CD4-positive, alpha-beta T cell (primary cell): ENCODE measurements around the gene METAP1D. TPM values are rescaled to one million over a fixed set of nuclear protein-coding genes. Genes with fewer than 3 reads are reported as not detected.

Source experiments
- ATAC-seq: fragments of 200-7000 bp; cut with Tn5 transposase; one replicate; pipeline ENCODE4 v1.10.0; 2022; ENCODE audit warnings: mild to moderate bottlenecking; ENCODE audit not compliant: poor library complexity
- CTCF ChIA-PET: fragments of 350-600 bp; sonication (Branson Sonifier 250); formaldehyde crosslinking; loops from one replicate; lab custom pipeline; 2021; ENCODE audit warnings: antibody characterized with exemption, inconsistent platforms; lab: Charles Lee
- POLR2A ChIA-PET: fragments of 350-600 bp; sonication (Branson Sonifier 250); formaldehyde crosslinking; loops from one replicate; lab custom pipeline; 2021; ENCODE audit warnings: antibody characterized with exemption, inconsistent platforms; lab: Charles Lee
- DNase-seq, 14 experiments: peaks; one replicate each; pipeline ENCODE4 v3.0.0-alpha.2; 2013 to 2020; ENCODE audit warnings: mixed read lengths in 2 of 14
- H3K27ac ChIP-seq, 2 donors: one replicate each; pipeline versions ENCODE4 v1.5.1 to v1.7.0; 2013; ENCODE audit warnings: low read length in 2 of 2, low read depth in 1 of 2, mild to moderate bottlenecking in 1 of 2
- H3K27me3 ChIP-seq, 2 experiments: 1 replicate in 1 of 2; 2 replicates in 1 of 2; pipeline versions ENCODE4 v1.6.1 to v1.7.0; 2013; ENCODE audit warnings: low read length in 2 of 2, control low read depth in 1 of 2, mild to moderate bottlenecking in 1 of 2, moderate library complexity in 1 of 2; ENCODE audit not compliant: insufficient read depth in 2 of 2, control insufficient read depth in 1 of 2
- H3K36me3 ChIP-seq: one replicate; pipeline ENCODE4 v1.6.1; 2013; ENCODE audit warnings: low read length, control low read depth; ENCODE audit not compliant: insufficient read depth
- H3K4me1 ChIP-seq: one replicate; pipeline ENCODE4 v1.6.1; 2013; ENCODE audit warnings: low read length, control low read depth; ENCODE audit not compliant: insufficient read depth
- H3K4me3 ChIP-seq: one replicate; pipeline ENCODE4 v1.5.1; 2013; ENCODE audit warnings: mild to moderate bottlenecking, low read length, moderate library complexity
- H3K9me3 ChIP-seq, 2 experiments: 1 replicate in 1 of 2; 2 replicates in 1 of 2; pipeline versions ENCODE4 v1.6.1 to v1.7.0; 2013; ENCODE audit warnings: low read length in 2 of 2, mild to moderate bottlenecking in 2 of 2, control low read depth in 1 of 2, moderate library complexity in 1 of 2; ENCODE audit not compliant: control insufficient read depth in 1 of 2, insufficient read depth in 1 of 2
- H3K27ac Mint-ChIP-seq: one replicate; pipeline ENCODE4 v1.8.0; 2020; ENCODE audit warnings: mixed read lengths
- H3K27me3 Mint-ChIP-seq: one replicate; pipeline ENCODE4 v1.8.0; 2021; ENCODE audit warnings: mixed read lengths
- H3K36me3 Mint-ChIP-seq: one replicate; pipeline ENCODE4 v1.8.0; 2021; ENCODE audit warnings: low read depth, mixed read lengths
- H3K4me1 Mint-ChIP-seq: one replicate; pipeline ENCODE4 v1.8.0; 2021; ENCODE audit warnings: low read depth, mixed read lengths
- H3K4me3 Mint-ChIP-seq: one replicate; pipeline ENCODE4 v1.8.0; 2020; ENCODE audit warnings: mild to moderate bottlenecking, mixed read lengths
- H3K9me3 Mint-ChIP-seq: one replicate; pipeline ENCODE4 v1.8.0; 2020; ENCODE audit warnings: mixed read lengths
- intact Hi-C, 2 experiments: fragments of 100-400 bp; cut with DNase I in 1 of 2; cut with micrococcal nuclease in 1 of 2; formaldehyde crosslinking; loops; one replicate each; pipeline versions ENCODE4 v1.15.1 to v1.9.0; 2023 to 2025; cut with DNase I, micrococcal nuclease
- total RNA-seq, 174 experiments: library from RNA in 2 of 174; stranded (reverse) in 2 of 174; gene quantifications; one replicate each; pipeline ENCODE4 v1.2.3 and lab custom pipeline; 2021 to 2026
- TF ChIP-seq, protein P1 (sequence below): fragments of 200-600 bp; IDR thresholded peaks from one replicate; pipeline ENCODE4 v1.8.0; 2022; ENCODE audit warnings: antibody characterized with exemption, mild to moderate bottlenecking

Gene METAP1D
- total RNA-seq, 2 experiments from 2014 or later, result 7.2 to 7.9 TPM

DNA sequence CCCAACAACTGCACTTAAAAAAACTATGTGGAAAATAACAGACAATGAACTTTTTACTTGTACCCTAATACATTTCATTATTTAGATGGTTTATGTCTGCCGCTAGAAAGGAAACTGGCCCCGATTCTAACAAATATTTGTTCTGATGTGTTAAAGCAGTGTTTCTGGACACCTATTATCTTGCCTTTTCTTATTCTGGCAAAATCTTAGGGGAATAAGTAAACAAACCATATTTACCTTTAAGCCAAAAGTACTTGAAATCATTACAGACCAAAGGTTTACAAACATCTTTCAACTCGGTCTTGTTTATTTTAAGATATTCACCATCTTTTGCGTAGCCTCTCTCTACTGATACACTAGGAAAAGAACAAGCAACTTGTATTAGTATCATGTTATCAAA lies 73.8 kb downstream of the METAP1D start:
- CTCF ChIA-PET, result interaction anchor here (1.4 kb wide), 2 partner anchors 13 to 394 kb away, joined by 3 read pairs; no protein-coding TSS in a partner anchor
- peaks cover 52% of the 10 kb centered on the region for H3K27me3 Mint-ChIP-seq
- no peaks in the 10 kb centered on the region for H3K9me3 Mint-ChIP-seq

DNA sequence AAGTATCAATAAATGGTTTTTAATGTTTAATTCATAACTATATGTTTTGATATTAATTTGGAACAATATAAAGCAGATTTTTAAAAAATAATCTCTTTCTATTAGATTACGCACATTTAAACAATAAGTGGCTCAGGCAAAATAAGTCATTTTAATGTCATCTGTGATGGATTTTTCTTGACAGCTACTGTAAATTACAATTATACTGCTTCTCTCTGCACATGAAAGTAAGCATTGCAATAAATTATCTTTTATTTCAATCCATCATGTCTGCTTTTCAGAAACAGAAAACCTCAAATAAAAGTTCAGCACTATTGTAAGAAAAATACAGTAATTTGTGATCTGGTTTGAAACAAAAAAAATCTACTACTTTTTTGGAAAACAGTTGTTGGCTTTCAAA lies 74.5 kb downstream of the METAP1D start:
- Mint-ChIP-seq H3K9me3 (no peaks in the 10 kb centered on the region), H3K4me3 (no peak overlapping the region), H3K27me3 (peaks cover 60% of the 10 kb centered on the region), H3K27ac (no peak overlapping the region), H3K36me3 (peaks cover 8% of the 10 kb centered on the region), H3K4me1 (no peaks in the 10 kb centered on the region)
- no peak for DNase-seq
- no peak for ATAC-seq
- H3K9me3 ChIP-seq, result peaks cover 0 to 4% of the 10 kb centered on the region in 2 experiments
- peaks cover 16 to 18% of the 10 kb centered on the region in 2 experiments for H3K27me3 ChIP-seq
- ChIA-PET POLR2A (no interaction called here), CTCF (interaction anchor here (1.4 kb wide), 1 partner anchor 393 kb away, joined by 3 read pairs; no protein-coding TSS in a partner anchor)
- intact Hi-C loops, result loop anchor here in 1 of 2 experiments (10.0 kb wide), 1 partner anchor 69 kb away; no protein-coding TSS in a partner anchor
- H3K4me3 ChIP-seq, result no peak overlapping the region
- no peak overlapping the region for H3K27ac ChIP-seq
- TF ChIP-seq, protein P1, sequence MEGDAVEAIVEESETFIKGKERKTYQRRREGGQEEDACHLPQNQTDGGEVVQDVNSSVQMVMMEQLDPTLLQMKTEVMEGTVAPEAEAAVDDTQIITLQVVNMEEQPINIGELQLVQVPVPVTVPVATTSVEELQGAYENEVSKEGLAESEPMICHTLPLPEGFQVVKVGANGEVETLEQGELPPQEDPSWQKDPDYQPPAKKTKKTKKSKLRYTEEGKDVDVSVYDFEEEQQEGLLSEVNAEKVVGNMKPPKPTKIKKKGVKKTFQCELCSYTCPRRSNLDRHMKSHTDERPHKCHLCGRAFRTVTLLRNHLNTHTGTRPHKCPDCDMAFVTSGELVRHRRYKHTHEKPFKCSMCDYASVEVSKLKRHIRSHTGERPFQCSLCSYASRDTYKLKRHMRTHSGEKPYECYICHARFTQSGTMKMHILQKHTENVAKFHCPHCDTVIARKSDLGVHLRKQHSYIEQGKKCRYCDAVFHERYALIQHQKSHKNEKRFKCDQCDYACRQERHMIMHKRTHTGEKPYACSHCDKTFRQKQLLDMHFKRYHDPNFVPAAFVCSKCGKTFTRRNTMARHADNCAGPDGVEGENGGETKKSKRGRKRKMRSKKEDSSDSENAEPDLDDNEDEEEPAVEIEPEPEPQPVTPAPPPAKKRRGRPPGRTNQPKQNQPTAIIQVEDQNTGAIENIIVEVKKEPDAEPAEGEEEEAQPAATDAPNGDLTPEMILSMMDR, result no peak
- no peaks in the 10 kb centered on the region for H3K36me3 ChIP-seq
- no peaks in the 10 kb centered on the region for H3K4me1 ChIP-seq

More for the DNA sequence above, 73.8 kb downstream of the METAP1D start:
- peaks cover 0 to under 1% of the 10 kb centered on the region in 2 experiments for H3K9me3 ChIP-seq
- Mint-ChIP-seq H3K4me3 (no peak overlapping the region), H3K27ac (no peak overlapping the region), H3K36me3 (peaks cover 12% of the 10 kb centered on the region), H3K4me1 (no peaks in the 10 kb centered on the region)
- DNase-seq (no peak), ATAC-seq (no peak)
- H3K27ac ChIP-seq, result no peak overlapping the region
- H3K4me1 ChIP-seq, result no peaks in the 10 kb centered on the region
- H3K36me3 ChIP-seq, result no peaks in the 10 kb centered on the region
- no peak overlapping the region for H3K4me3 ChIP-seq
- intact Hi-C loops, result loop anchor here in 1 of 2 experiments (10.0 kb wide), 1 partner anchor 69 kb away; no protein-coding TSS in a partner anchor
- peaks cover 9 to 11% of the 10 kb centered on the region in 2 experiments for H3K27me3 ChIP-seq
- POLR2A ChIA-PET, result interaction anchor here (0.6 kb wide), 1 partner anchor 9 kb away, joined by 3 read pairs; no protein-coding TSS in a partner anchor
- TF ChIP-seq, protein P1, result no peak

DNA sequence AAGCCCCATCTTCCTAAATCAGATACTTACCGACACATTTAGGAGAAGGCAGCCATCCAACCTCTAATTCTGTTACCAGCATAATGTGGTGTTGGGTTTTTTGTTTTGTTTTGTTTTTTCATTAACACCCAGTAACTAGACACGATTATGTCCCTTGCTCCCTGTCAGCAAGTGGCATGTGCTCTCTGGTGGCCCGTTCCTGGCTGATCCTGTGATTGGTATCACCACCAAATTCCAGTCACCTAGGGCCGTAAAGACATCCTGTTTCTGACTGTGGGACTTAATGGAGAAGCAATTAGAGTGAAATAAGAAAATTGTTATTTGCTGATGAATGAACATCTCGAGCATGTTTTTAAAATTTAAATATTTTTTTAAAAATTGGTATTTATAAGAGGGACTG lies 79.7 kb downstream of the METAP1D start:
- no peak overlapping the region for H3K4me3 ChIP-seq
- Mint-ChIP-seq H3K27ac (no peak overlapping the region), H3K27me3 (peaks cover 87% of the 10 kb centered on the region), H3K4me1 (peaks cover 34% of the 10 kb centered on the region), H3K9me3 (peaks cover 2% of the 10 kb centered on the region), H3K4me3 (no peak overlapping the region), H3K36me3 (peaks cover 4% of the 10 kb centered on the region)
- intact Hi-C loops, result loop anchor here in 1 of 2 experiments (5.0 to 10.0 kb wide), 2 partner anchors 33 to 75 kb away; no protein-coding TSS in a partner anchor
- peaks cover 16 to 43% of the 10 kb centered on the region in 2 experiments for H3K9me3 ChIP-seq
- POLR2A ChIA-PET, result no interaction called here
- H3K27ac ChIP-seq, result no peak overlapping the region
- TF ChIP-seq, protein P1, result no peak
- peaks cover 31% of the 10 kb centered on the region for H3K4me1 ChIP-seq
- ATAC-seq (no peak), DNase-seq (no peak)
- H3K36me3 ChIP-seq, result no peaks in the 10 kb centered on the region
- H3K27me3 ChIP-seq, result peaks cover 63 to 67% of the 10 kb centered on the region in 2 experiments
- CTCF ChIA-PET, result no interaction called here
